Naive B cell (primary cell): ENCODE results near the gene ARHGEF7. TPM values are rescaled to one million over a fixed set of nuclear protein-coding genes. Genes with fewer than 3 reads are reported as not detected.

Experiments used
- ATAC-seq, 2 donors: fragments of 150-1000 bp; cut with Tn5 transposase; 2 replicates each; pipeline ENCODE4 v1.10.0; 2021; ENCODE audit warnings: low read depth in 2 of 2, mild to moderate bottlenecking in 2 of 2, moderate library complexity in 2 of 2
- DNase-seq: peaks from one replicate; pipeline ENCODE4 v3.0.0; 2022
- H3K27ac Mint-ChIP-seq, 6 donors: one replicate each; pipeline ENCODE4 v1.8.0; 2020 to 2022; ENCODE audit warnings: mild to moderate bottlenecking in 6 of 6, mixed read lengths in 6 of 6, moderate library complexity in 5 of 6, inconsistent platforms in 2 of 6
- H3K27me3 Mint-ChIP-seq, 3 donors: one replicate each; pipeline ENCODE4 v1.8.0; 2021 to 2022; ENCODE audit warnings: mixed read lengths in 3 of 3, mild to moderate bottlenecking in 1 of 3
- H3K36me3 Mint-ChIP-seq, 2 donors: one replicate each; pipeline ENCODE4 v1.8.0; 2020 to 2022; ENCODE audit warnings: mixed read lengths in 2 of 2, inconsistent platforms in 1 of 2, mild to moderate bottlenecking in 1 of 2
- H3K4me1 Mint-ChIP-seq, 3 donors: one replicate each; pipeline ENCODE4 v1.8.0; 2020 to 2022; ENCODE audit warnings: mixed read lengths in 3 of 3, inconsistent platforms in 1 of 3, mild to moderate bottlenecking in 1 of 3, moderate library complexity in 1 of 3
- H3K4me3 Mint-ChIP-seq, 8 donors: one replicate each; pipeline ENCODE4 v1.8.0; 2020 to 2022; ENCODE audit warnings: mild to moderate bottlenecking in 8 of 8, mixed read lengths in 8 of 8, moderate library complexity in 8 of 8, inconsistent platforms in 2 of 8
- H3K9me3 Mint-ChIP-seq, 7 donors: one replicate each; pipeline ENCODE4 v1.8.0; 2020 to 2022; ENCODE audit warnings: mixed read lengths in 7 of 7, mild to moderate bottlenecking in 5 of 7, inconsistent platforms in 2 of 7, moderate library complexity in 1 of 7
- polyA plus RNA-seq, 6 donors: library from polyadenylated mRNA; unstranded; fragments of 300-500 nt; fragmentation: Illumina TruSeq; gene quantifications; one replicate each; pipeline ENCODE4 v1.2.3, GENCODE V29; 2021; ENCODE audit warnings: low read depth in 6 of 6

ARHGEF7 gene
- polyA plus RNA-seq, 6 donors from 2014 or later, result 9.1 to 26.9 (median 17.5) TPM

DNA sequence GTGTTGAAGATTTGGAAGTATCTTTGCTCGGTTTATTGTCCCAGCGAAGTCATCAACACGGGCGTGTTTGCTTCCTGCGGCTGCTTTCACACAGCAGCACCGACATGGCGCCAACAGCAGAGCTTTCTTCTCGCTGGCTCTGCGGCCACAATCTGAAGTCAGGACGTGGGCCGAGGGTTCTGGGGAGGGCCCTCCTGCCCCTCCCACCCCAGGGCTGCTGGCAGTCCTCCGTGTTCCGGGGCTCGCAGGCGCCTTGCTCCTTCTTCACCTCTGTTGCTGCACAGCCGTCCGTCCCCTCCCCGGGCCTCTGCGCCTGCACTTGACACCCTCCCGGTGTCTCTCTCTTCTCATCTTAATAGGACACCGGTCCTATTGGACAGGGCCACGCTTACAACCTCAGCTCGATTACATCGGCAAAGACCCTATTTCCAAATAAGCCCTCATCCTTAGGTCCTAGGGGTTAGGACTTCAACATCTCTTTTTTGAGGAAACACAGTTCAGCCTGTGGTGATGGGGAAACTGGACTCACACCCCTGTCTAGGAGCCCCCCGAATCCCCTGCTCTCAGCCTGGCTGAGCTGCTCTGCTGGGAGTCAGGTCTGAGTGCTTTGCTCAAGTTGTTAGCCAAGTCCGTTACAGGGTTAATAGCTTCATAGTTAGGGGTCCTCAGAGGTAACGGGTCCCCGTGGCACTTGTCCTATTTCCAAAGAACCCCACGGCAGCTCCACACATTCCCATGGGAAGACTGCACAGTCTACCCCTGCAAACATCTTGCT lies 202.6 kb downstream of the ARHGEF7 start:
- H3K4me1 Mint-ChIP-seq, result peaks cover 0 to 4% (median 0%) of the 10 kb centered on the region in 3 donors
- H3K27me3 Mint-ChIP-seq, result no peaks in the 10 kb centered on the region
- DNase-seq, result no peak
- no peak for ATAC-seq
- peak overlapping the region in 1 of 8 donors; percentile 52 for H3K4me3 Mint-ChIP-seq
- peaks cover 14 to 36% of the 10 kb centered on the region in 2 donors for H3K36me3 Mint-ChIP-seq
- peaks cover 0 to 8% (median 2%) of the 10 kb centered on the region in 7 donors for H3K9me3 Mint-ChIP-seq
- peak overlapping the region in 1 of 6 donors; percentile 61 for H3K27ac Mint-ChIP-seq

DNA sequence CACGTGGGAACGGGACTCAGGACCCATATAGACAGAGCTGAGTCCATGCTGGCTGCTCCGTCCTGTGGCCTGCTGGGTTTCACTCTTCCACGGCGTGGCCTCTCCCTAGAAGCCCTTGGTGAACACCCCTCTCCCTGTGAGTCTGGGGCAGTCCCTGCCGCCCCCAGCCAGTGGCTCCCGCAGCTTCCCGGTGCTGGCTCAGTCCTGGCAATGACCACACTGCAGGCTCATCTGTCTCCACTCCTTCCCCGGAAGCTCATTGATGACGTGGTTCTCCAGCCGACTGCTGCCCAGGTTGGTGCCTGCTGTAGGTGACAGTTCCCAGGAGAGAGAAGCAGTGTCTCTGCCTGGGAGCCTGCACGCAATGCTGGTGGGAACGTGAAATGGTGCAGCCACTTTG lies 203.3 kb downstream of the ARHGEF7 start:
- Mint-ChIP-seq H3K27ac (peak overlapping the region in 2 of 6 donors; percentile 7 to 38), H3K36me3 (peaks cover 11 to 30% of the 10 kb centered on the region in 2 donors), H3K4me1 (peaks cover 0 to 4% (median 0%) of the 10 kb centered on the region in 3 donors), H3K9me3 (peaks cover 0 to 8% (median 0%) of the 10 kb centered on the region in 7 donors), H3K27me3 (no peaks in the 10 kb centered on the region), H3K4me3 (no peak overlapping the region)
- no peak for DNase-seq
- ATAC-seq, result no peak

DNA sequence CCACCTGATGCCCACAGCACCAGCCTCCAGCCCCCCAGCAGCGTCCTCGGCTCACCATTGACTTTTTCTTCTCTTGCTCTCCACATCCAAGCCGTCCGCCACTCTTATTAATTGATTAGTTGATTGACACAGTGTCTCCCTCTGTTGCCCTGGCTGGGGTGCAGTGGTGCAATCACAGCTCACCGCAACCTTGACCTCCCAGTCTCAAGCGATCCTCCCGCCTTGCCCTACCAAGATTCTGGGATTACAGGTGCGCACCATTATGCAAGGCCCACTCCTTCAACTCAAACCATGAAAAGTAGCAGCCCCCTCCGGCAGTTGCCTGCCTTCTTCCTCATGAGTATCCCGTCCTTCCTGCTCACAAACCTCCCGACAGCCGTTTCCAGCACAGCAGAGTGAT lies 204.4 kb downstream of the ARHGEF7 start:
- Mint-ChIP-seq H3K9me3 (peaks cover 0 to 8% (median 0%) of the 10 kb centered on the region in 7 donors), H3K4me1 (peaks cover 0 to 4% (median 0%) of the 10 kb centered on the region in 3 donors)

GRCh38 chr13:111319998-111320911 lies 205.1 kb downstream of the ARHGEF7 start, which contains the start of gene TEX29:
TSS of gene TEX29 (plus strand) at chr13:111320642. CDS start at chr13:111320891, 249 bp downstream.
- H3K27ac Mint-ChIP-seq, result peak within 1 kb of the TSS in 1 of 6 donors; percentile 76
- H3K36me3 Mint-ChIP-seq, result peaks cover 11 to 30% of the 10 kb centered on the region in 2 donors
- H3K4me3 Mint-ChIP-seq, result no peak within 1 kb of the TSS
- H3K4me1 Mint-ChIP-seq, result peaks cover 0 to 4% (median 0%) of the 10 kb centered on the region in 3 donors
- no peak for DNase-seq
- no peak for ATAC-seq
- no peaks in the 10 kb centered on the region for H3K27me3 Mint-ChIP-seq
- H3K9me3 Mint-ChIP-seq, result peaks cover 0 to 8% (median 0%) of the 10 kb centered on the region in 7 donors

More for the DNA sequence above, 204.4 kb downstream of the ARHGEF7 start:
- ATAC-seq (no peak), DNase-seq (no peak)
- no peaks in the 10 kb centered on the region for H3K27me3 Mint-ChIP-seq
- no peak overlapping the region for H3K4me3 Mint-ChIP-seq
- peaks cover 11 to 30% of the 10 kb centered on the region in 2 donors for H3K36me3 Mint-ChIP-seq
- peak overlapping the region in 1 of 6 donors; percentile 76 for H3K27ac Mint-ChIP-seq

GRCh38 chr13:111322001-111322915 lies 207.1 kb downstream of the ARHGEF7 start:
- Mint-ChIP-seq H3K27me3 (no peaks in the 10 kb centered on the region), H3K4me1 (peaks cover 0 to 4% (median 0%) of the 10 kb centered on the region in 3 donors), H3K4me3 (no peak overlapping the region), H3K36me3 (peaks cover 0 to 15% of the 10 kb centered on the region in 2 donors), H3K9me3 (no peaks in the 10 kb centered on the region), H3K27ac (no peak overlapping the region)
- ATAC-seq (no peak), DNase-seq (no peak)

DNA sequence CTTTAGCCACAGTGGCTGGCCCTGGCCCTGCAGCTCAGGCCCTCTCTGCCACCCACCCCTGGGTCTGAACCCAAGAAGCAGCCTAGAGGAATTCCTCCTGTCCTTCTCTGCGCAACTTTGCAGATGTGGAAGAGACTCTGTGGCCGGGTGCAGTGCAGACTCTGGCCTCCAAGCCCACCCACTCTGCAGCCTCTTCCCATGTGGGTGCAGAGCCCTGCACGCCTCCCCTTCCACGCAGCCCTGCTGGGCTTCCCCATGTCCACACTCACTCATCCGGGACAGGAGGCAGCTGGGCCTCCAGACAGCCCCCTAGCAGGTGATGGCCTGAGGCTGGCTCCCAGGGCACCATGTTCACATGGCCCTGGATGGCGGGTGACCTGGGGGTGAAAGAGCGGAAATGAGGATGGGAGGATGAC lies 207.8 kb downstream of the ARHGEF7 start:
- H3K4me3 Mint-ChIP-seq, result no peak overlapping the region
- H3K4me1 Mint-ChIP-seq, result peaks cover 0 to 4% (median 0%) of the 10 kb centered on the region in 3 donors
- DNase-seq (no peak), ATAC-seq (no peak)
- no peak overlapping the region for H3K27ac Mint-ChIP-seq
- no peaks in the 10 kb centered on the region for H3K27me3 Mint-ChIP-seq
- no peaks in the 10 kb centered on the region for H3K9me3 Mint-ChIP-seq
- H3K36me3 Mint-ChIP-seq, result peaks cover 0 to 9% of the 10 kb centered on the region in 2 donors

GRCh38 chr13:111323549-111323948 lies 208.4 kb downstream of the ARHGEF7 start:
- no peak for ATAC-seq
- no peak overlapping the region for H3K27ac Mint-ChIP-seq
- peaks cover 0 to 1% (median 0%) of the 10 kb centered on the region in 3 donors for H3K4me1 Mint-ChIP-seq
- peaks cover 0 to 7% of the 10 kb centered on the region in 2 donors for H3K36me3 Mint-ChIP-seq
- no peaks in the 10 kb centered on the region for H3K27me3 Mint-ChIP-seq
- H3K9me3 Mint-ChIP-seq, result no peaks in the 10 kb centered on the region
- no peak for DNase-seq
- H3K4me3 Mint-ChIP-seq, result no peak overlapping the region

GRCh38 chr13:111323950-111324651 lies 209.0 kb downstream of the ARHGEF7 start:
- DNase-seq (no peak), ATAC-seq (no peak)
- no peaks in the 10 kb centered on the region for H3K4me1 Mint-ChIP-seq
- H3K9me3 Mint-ChIP-seq, result no peaks in the 10 kb centered on the region
- no peak overlapping the region for H3K4me3 Mint-ChIP-seq
- H3K27me3 Mint-ChIP-seq, result no peaks in the 10 kb centered on the region
- no peak overlapping the region for H3K27ac Mint-ChIP-seq
- H3K36me3 Mint-ChIP-seq, result peaks cover 0 to 7% of the 10 kb centered on the region in 2 donors

GRCh38 chr13:111324736-111325135 lies 209.6 kb downstream of the ARHGEF7 start:
- no peaks in the 10 kb centered on the region for H3K9me3 Mint-ChIP-seq
- no peak overlapping the region for H3K4me3 Mint-ChIP-seq
- H3K36me3 Mint-ChIP-seq, result peaks cover 1% of the 10 kb centered on the region in 2 donors
- DNase-seq, result no peak
- no peaks in the 10 kb centered on the region for H3K4me1 Mint-ChIP-seq
- H3K27me3 Mint-ChIP-seq, result no peaks in the 10 kb centered on the region
- no peak for ATAC-seq
- no peak overlapping the region for H3K27ac Mint-ChIP-seq

- Mint-ChIP-seq H3K4me3 (no peak overlapping the region), H3K27ac (no peak overlapping the region)
- ATAC-seq, result no peak
These were observed 210.2 kb downstream of the ARHGEF7 start for GRCh38 chr13:111325146-111325890.

DNA sequence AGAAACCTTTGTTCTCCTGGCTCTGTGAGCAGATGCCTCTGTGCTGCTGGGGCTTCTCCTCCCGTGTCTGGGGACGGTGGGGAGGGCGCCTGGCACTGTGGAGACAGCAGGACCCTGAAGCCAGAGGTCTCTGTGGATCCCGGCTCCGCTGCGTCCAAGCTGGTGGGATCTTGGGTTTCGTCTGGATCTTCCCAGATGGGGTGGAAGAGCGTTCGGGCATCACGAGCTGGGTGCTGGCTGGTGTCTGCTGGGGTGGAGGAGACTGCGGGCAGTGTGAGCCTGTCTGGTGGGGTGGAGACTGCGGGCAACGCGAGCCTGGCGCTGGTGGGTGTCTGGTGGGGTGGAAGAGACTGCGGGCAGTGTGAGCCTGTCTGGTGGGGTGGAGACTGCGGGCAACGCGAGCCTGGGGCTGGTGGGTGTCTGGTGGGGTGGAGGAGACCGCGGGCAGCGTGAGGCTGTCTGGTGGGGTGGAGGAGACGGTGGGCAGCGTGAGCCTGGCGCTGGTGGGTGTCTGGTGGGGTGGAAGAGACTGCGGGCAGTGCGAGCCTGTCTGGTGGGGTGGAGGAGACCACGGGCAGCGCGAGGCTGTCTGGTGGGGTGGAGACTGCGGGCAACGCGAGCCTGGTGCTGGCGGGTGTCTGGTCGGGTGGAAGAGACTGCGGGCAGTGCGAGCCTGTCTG lies 211.0 kb downstream of the ARHGEF7 start:
- peaks cover 0 to 3% of the 10 kb centered on the region in 2 donors for H3K36me3 Mint-ChIP-seq
- H3K4me3 Mint-ChIP-seq, result no peak overlapping the region
- ATAC-seq (no peak), DNase-seq (no peak)
- peak overlapping the region in 1 of 6 donors; percentile 24 for H3K27ac Mint-ChIP-seq
- H3K4me1 Mint-ChIP-seq, result no peaks in the 10 kb centered on the region
- no peaks in the 10 kb centered on the region for H3K27me3 Mint-ChIP-seq
- H3K9me3 Mint-ChIP-seq, result peaks cover 0 to 2% (median 0%) of the 10 kb centered on the region in 7 donors

More at GRCh38 chr13:111325146-111325890, 210.2 kb downstream of the ARHGEF7 start:
- Mint-ChIP-seq H3K4me1 (no peaks in the 10 kb centered on the region), H3K27me3 (no peaks in the 10 kb centered on the region), H3K9me3 (no peaks in the 10 kb centered on the region), H3K36me3 (peaks cover 0 to 3% of the 10 kb centered on the region in 2 donors)
- no peak for DNase-seq
